NCI-H774 (cell line): Measurements from ENCODE around the gene SUPT6H.
A peak's percentile ranks its signal among the peaks of the same experiment; 100 is the strongest.

Experiments used
- DNase-seq: peaks from one replicate; lab custom pipeline; 2025; lab: John Stamatoyannopoulos, UW

The SUPT6H gene

DNA sequence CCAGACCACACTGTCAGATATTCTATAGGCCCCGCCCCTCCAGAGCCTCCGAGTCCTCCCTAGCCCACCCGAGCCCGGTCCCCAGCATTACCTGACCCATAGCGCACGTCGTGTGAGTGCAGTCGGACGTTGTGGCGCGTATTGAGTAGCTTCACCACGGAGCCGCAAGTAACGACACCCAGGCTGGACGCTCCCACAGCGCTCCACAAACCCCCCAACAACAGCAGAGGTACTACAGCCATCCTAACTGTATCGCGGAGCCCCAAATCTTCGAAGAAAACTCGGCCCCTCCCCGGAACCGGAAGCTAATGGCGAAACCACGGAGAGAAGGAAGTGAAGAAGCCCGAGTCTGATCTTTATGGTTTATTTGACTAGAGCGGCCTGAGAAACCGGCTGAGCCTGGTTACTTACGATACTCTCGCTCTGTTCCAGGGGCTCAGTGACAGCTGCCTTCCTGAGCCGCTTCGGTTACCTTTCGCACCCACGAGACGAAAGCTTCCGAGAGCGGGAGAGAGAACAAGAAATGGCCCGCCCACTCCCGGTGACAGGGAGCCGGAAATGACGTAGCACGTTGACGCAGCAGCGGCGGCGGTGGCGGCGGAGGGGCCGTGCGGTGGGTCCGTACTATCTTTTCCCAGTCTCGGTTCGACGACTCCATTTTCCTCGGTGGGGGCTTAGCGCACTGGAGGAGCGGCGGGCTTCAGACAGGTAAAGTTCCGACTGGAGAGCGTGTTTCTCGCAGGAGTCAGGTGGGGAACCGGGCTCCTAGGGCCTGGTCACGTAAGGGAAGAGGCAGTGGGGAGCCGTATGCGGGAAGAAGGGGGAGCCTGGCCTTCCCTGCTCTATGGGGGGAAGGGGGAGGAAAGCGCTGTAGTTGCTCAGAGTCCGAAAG is at the start of gene SUPT6H, which contains the start of gene SDF2:
Gene SUPT6H, plus strand, starts transcription at position 571 of the 892 bp plus-strand sequence. CDS start 11,197 bp downstream, outside the sequence.
Gene SDF2, minus strand, starts transcription at position 272 of the 892 bp plus-strand sequence. Its CDS starts 30 bp downstream, at position 242.
- DNase-seq: peak; percentile 89

GRCh38 chr17:28612531-28612930 is 49.5 kb upstream of the SUPT6H start:
- no peak for DNase-seq

GRCh38 chr17:28612936-28613872 is 48.8 kb upstream of the SUPT6H start:
- DNase-seq: no peak

- no peak for DNase-seq
These were observed 48.0 kb upstream of the SUPT6H start, which contains the start of gene RSKR for GRCh38 chr17:28613931-28614381. Gene RSKR (minus strand): TSS chr17:28614185. CDS start chr17:28614161, 24 bp downstream.

DNA sequence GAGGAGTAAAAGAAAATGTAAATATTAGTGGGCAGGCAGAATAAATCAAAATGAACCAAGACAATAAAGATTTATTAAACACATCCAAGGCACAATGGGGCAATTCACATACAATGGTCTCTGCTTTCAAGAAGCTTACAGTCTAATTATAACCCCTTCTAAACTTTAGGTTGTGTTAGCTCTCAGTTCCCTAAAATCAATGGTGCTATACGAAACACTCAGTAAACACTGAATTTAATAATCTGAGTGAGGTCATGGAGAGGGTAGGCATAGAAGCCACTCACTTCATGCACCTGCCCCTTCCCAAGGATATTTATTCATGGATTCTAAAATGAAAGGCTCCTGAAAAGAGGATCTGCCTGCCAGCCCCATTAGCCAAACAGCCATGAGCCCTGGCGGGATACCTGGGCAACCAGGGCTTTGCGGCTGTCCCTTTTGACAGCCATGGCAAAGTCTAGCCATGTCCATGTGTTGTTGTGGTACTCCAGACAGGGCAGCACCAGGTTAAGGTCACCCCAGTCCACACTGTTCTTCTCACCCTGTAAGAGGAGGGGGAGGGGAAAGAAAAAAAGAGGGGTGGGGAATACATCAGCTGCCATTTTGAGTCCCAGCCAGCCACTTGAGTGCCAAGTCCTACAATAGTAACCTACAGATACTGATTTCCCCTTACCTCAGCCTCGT is 46.6 kb upstream of the SUPT6H start:
- DNase-seq: peak; percentile 43

GRCh38 chr17:28616281-28616680 is 45.7 kb upstream of the SUPT6H start:
- DNase-seq: no peak

GRCh38 chr17:28618464-28618863 is 43.5 kb upstream of the SUPT6H start:
- DNase-seq: no peak

- DNase-seq: no peak
These were observed 42.0 kb upstream of the SUPT6H start for GRCh38 chr17:28620010-28620409.

GRCh38 chr17:28622186-28622585 is 39.8 kb upstream of the SUPT6H start:
- no peak for DNase-seq

- no peak for DNase-seq
These were observed 38.3 kb upstream of the SUPT6H start for GRCh38 chr17:28623696-28624095.

DNA sequence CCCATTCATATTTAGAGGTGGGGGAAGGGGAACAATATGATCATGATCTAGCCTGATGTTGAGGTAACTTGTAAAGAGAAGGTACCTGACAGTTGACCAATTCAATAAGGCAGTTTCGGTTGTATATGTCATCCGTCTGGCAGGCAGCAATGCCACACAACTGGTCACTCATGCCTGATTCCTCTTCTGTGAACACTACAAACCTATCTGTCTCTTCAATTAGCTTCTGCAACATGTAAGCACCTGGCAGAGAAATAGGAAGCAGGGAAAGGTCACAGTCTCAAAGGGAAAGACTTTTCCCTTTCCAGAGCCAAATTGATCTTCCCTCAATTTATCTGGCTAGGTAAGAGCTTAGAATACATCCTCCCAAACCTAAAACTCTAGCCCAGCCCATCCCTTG is 37.9 kb upstream of the SUPT6H start:
- no peak for DNase-seq

- DNase-seq: no peak
These were observed 35.2 kb upstream of the SUPT6H start for GRCh38 chr17:28626818-28627217.

- DNase-seq: no peak
These were observed 27.7 kb upstream of the SUPT6H start for GRCh38 chr17:28634206-28634865.

DNA sequence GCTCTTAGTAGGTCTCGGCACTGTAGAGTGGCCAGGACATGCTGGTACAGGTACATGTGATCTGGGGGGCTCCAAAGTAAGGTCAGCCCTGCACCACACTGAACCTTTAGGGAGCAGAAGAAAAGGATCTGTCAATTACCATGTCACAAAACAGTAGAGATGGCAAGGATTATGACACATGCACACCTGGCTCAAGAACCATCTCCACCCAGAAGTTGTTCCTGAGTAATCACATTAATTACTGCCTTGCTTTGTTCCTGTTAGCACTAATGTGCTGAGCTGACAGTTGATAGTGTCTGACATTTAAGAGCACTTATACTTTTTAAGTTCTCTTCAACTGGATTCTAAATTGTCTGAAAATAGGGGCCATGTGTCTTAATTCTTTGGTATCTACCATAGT is 26.5 kb upstream of the SUPT6H start:
- DNase-seq: no peak

- DNase-seq: no peak
These were observed 20.4 kb upstream of the SUPT6H start for GRCh38 chr17:28641579-28641978.

- DNase-seq: peak; percentile 13
These were observed 17.8 kb upstream of the SUPT6H start for GRCh38 chr17:28643983-28644786.

- DNase-seq: peak; percentile 97
These were observed 17.0 kb upstream of the SUPT6H start, which contains the start of gene BLTP2 for GRCh38 chr17:28644787-28645575. Gene BLTP2 (minus strand): TSS chr17:28645158. CDS start chr17:28645056, 102 bp downstream.

- no peak for DNase-seq
These were observed 16.4 kb upstream of the SUPT6H start for GRCh38 chr17:28645576-28645939.

- no peak for DNase-seq
These were observed 15.8 kb upstream of the SUPT6H start for GRCh38 chr17:28646039-28646754.
